ENCODE data around the gene SMYD3. TPM values are rescaled to one million over a fixed set of nuclear protein-coding genes. Genes with fewer than 3 reads are reported as not detected.

Gene SMYD3
- total RNA-seq, 5 donors from 2014 or later (not counting 1 experiment from before 2014, with no cell fraction given): 17.7 to 37.8 (median 21.9) TPM

DNA sequence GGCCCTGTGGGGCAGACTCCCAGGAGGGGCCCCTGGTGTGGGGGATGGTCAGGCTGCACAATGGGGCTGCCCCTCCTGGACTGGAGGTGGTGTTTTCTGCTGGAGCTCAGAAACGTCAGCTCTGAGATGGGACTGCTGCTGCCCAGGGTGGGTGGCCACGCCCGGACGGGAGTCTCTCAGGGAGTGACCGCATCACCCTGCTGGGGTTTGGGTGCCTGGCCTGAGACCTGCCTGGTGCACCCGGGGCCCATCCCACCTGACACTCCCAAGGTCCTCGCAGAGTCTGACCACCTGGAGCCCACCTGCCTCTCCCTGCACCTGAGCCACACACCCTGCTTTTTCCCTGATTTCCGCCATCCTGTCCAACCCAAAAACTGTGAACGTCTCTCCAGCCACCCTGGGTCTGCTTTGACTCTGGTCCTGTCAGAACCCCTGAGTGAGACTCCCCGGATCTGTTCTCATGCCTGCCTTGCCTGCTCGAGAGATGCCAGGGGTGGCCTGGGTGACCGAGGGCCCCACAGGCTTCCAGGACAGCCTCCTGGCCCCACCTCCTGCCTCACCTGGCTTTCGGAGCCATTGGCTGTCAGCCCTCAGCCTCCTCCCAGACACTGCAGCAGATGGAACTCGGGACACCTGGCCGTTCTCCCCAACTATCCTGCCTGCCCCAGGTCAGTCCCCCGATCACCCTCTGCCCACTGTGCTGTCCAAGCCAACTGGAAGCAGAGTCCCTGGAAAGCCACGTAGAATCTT is 11.6 kb upstream of the SMYD3 start:
- whole genome bisulfite sequencing (ENCODE audit: insufficient coverage): 83% methylated on average over 17 of the region's 17 CpGs
- no peaks in the 10 kb centered on the region for H3K9me3 ChIP-seq
- no peaks in the 10 kb centered on the region for H3K4me1 ChIP-seq (ENCODE audit: control insufficient read depth in 1 of 2, extremely low read depth in 1 of 2, insufficient read depth in 2 of 2, low read length in 2 of 2)
- ATAC-seq (replicated peaks in 1 of 4): no peak
- no peaks in the 10 kb centered on the region for H3K36me3 Mint-ChIP-seq
- no peak overlapping the region for H3K4me3 ChIP-seq (ENCODE audit: control insufficient read depth in 1 of 2, extremely low read depth in 1 of 2, low read length in 1 of 2)
- no peak overlapping the region for H3K27ac Mint-ChIP-seq
- H3K27me3 Mint-ChIP-seq: no peaks in the 10 kb centered on the region
- no peak overlapping the region for H3K27ac ChIP-seq (ENCODE audit: low read length)
- no peaks in the 10 kb centered on the region for H3K36me3 ChIP-seq (ENCODE audit: control insufficient read depth in 2 of 2, extremely low read depth in 1 of 2, insufficient read depth in 1 of 2, low read length in 1 of 2)
- H3K9me3 Mint-ChIP-seq: peaks cover 0 to 16% (median 11%) of the 10 kb centered on the region in 3 donors
- H3K4me3 Mint-ChIP-seq: no peak overlapping the region
- H3K4me1 Mint-ChIP-seq: peaks cover 0 to 5% (median 4%) of the 10 kb centered on the region in 3 donors
- peaks cover 0 to 13% of the 10 kb centered on the region in 2 experiments for H3K27me3 ChIP-seq (replicated peaks in 1 of 2; ENCODE audit: control insufficient read depth in 2 of 2, extremely low read depth in 1 of 2, insufficient read depth in 2 of 2, low read length in 1 of 2)
- DNase-seq: no peak
- ChIA-PET POLR2A (no interaction called here), CTCF (no interaction called here)

GRCh38 chr1:246517391-246517790 is 10.3 kb upstream of the SMYD3 start:
- DNase-seq: no peak
- peaks cover 0 to 13% of the 10 kb centered on the region in 2 experiments for H3K27me3 ChIP-seq (replicated peaks in 1 of 2; ENCODE audit: control insufficient read depth in 2 of 2, extremely low read depth in 1 of 2, insufficient read depth in 2 of 2, low read length in 1 of 2)
- H3K27ac ChIP-seq (ENCODE audit: low read length): no peak overlapping the region
- ATAC-seq (replicated peaks in 1 of 4): no peak
- Mint-ChIP-seq H3K36me3 (no peaks in the 10 kb centered on the region), H3K4me3 (no peak overlapping the region), H3K27ac (no peak overlapping the region), H3K27me3 (no peaks in the 10 kb centered on the region), H3K9me3 (peaks cover 0 to 16% (median 11%) of the 10 kb centered on the region in 3 donors), H3K4me1 (peaks cover 0 to 5% (median 4%) of the 10 kb centered on the region in 3 donors)
- H3K4me1 ChIP-seq (ENCODE audit: control insufficient read depth in 1 of 2, extremely low read depth in 1 of 2, insufficient read depth in 2 of 2, low read length in 2 of 2): no peaks in the 10 kb centered on the region
- WGBS (ENCODE audit: insufficient coverage): 84% methylated on average over 7 of the region's 7 CpGs
- POLR2A ChIA-PET: no interaction called here
- no peaks in the 10 kb centered on the region for H3K9me3 ChIP-seq
- H3K4me3 ChIP-seq (ENCODE audit: control insufficient read depth in 1 of 2, extremely low read depth in 1 of 2, low read length in 1 of 2): no peak overlapping the region
- CTCF ChIA-PET: no interaction called here
- H3K36me3 ChIP-seq (ENCODE audit: control insufficient read depth in 2 of 2, extremely low read depth in 1 of 2, insufficient read depth in 1 of 2, low read length in 1 of 2): no peaks in the 10 kb centered on the region

DNA sequence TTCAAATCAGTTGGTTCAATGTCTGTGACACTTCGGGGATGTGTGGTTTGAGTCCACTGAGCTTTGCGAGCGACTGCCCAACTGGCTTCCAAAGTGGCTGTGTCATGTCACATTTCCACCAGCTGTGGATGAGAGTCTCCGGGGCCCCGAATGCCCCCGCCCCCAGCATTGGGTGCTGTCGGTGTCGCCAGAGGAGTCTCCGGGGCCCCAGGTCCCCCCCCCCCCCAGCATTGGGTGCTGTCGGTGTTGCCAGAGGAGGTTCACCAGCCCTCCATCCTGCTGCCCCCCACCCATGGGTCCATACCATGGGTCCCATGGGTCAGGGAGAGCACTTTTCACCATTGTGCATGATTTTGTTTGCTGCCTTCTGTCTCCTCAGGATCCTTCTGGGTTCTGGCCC is 9.0 kb upstream of the SMYD3 start:
- peaks cover 0 to 5% (median 4%) of the 10 kb centered on the region in 3 donors for H3K4me1 Mint-ChIP-seq
- ChIA-PET POLR2A (no interaction called here), CTCF (no interaction called here)
- H3K4me3 Mint-ChIP-seq: no peak overlapping the region
- Histone ChIP-seq H3K27ac (ENCODE audit: low read length) (no peak overlapping the region), H3K36me3 (ENCODE audit: control insufficient read depth in 2 of 2, extremely low read depth in 1 of 2, insufficient read depth in 1 of 2, low read length in 1 of 2) (no peaks in the 10 kb centered on the region), H3K9me3 (no peaks in the 10 kb centered on the region), H3K4me3 (ENCODE audit: control insufficient read depth in 1 of 2, extremely low read depth in 1 of 2, low read length in 1 of 2) (no peak overlapping the region), H3K4me1 (ENCODE audit: control insufficient read depth in 1 of 2, extremely low read depth in 1 of 2, insufficient read depth in 2 of 2, low read length in 2 of 2) (no peaks in the 10 kb centered on the region), H3K27me3 (replicated peaks in 1 of 2; ENCODE audit: control insufficient read depth in 2 of 2, extremely low read depth in 1 of 2, insufficient read depth in 2 of 2, low read length in 1 of 2) (peaks cover 0 to 13% of the 10 kb centered on the region in 2 experiments)
- no peaks in the 10 kb centered on the region for H3K36me3 Mint-ChIP-seq
- DNase-seq (no peak), ATAC-seq (replicated peaks in 1 of 4) (no peak)
- no peak overlapping the region for H3K27ac Mint-ChIP-seq
- 95% methylated on average over 7 of the region's 10 CpGs for WGBS (ENCODE audit: insufficient coverage)
- peaks cover 0 to 16% (median 11%) of the 10 kb centered on the region in 3 donors for H3K9me3 Mint-ChIP-seq
- no peaks in the 10 kb centered on the region for H3K27me3 Mint-ChIP-seq

- H3K4me1 Mint-ChIP-seq: peaks cover 0 to 5% (median 4%) of the 10 kb centered on the region in 3 donors
- Histone ChIP-seq H3K9me3 (no peaks in the 10 kb centered on the region), H3K27ac (ENCODE audit: low read length) (no peak overlapping the region), H3K36me3 (ENCODE audit: control insufficient read depth in 2 of 2, extremely low read depth in 1 of 2, insufficient read depth in 1 of 2, low read length in 1 of 2) (no peaks in the 10 kb centered on the region), H3K4me3 (ENCODE audit: control insufficient read depth in 1 of 2, extremely low read depth in 1 of 2, low read length in 1 of 2) (no peak overlapping the region), H3K27me3 (replicated peaks in 1 of 2; ENCODE audit: control insufficient read depth in 2 of 2, extremely low read depth in 1 of 2, insufficient read depth in 2 of 2, low read length in 1 of 2) (peaks cover 0 to 13% of the 10 kb centered on the region in 2 experiments), H3K4me1 (ENCODE audit: control insufficient read depth in 1 of 2, extremely low read depth in 1 of 2, insufficient read depth in 2 of 2, low read length in 2 of 2) (no peaks in the 10 kb centered on the region)
- no peaks in the 10 kb centered on the region for H3K36me3 Mint-ChIP-seq
- no peak for DNase-seq
- ChIA-PET CTCF (no interaction called here), POLR2A (no interaction called here)
- H3K27me3 Mint-ChIP-seq: no peaks in the 10 kb centered on the region
- no peak overlapping the region for H3K27ac Mint-ChIP-seq
- WGBS (ENCODE audit: insufficient coverage): no CpG with 5 or more reads among the region's 3 CpGs
- no peak overlapping the region for H3K4me3 Mint-ChIP-seq
- H3K9me3 Mint-ChIP-seq: peaks cover 0 to 16% (median 11%) of the 10 kb centered on the region in 3 donors
- ATAC-seq (replicated peaks in 1 of 4): no peak
Observed at GRCh38 chr1:246515390-246516005, 8.4 kb upstream of the SMYD3 start.

- ATAC-seq (replicated peaks in 1 of 4): no peak
- POLR2A ChIA-PET: no interaction called here
- Mint-ChIP-seq H3K4me1 (peaks cover 0 to 5% (median 4%) of the 10 kb centered on the region in 3 donors), H3K36me3 (no peaks in the 10 kb centered on the region), H3K27me3 (no peaks in the 10 kb centered on the region), H3K9me3 (peaks cover 0 to 16% (median 11%) of the 10 kb centered on the region in 3 donors), H3K4me3 (no peak overlapping the region), H3K27ac (no peak overlapping the region)
- Histone ChIP-seq H3K4me3 (ENCODE audit: control insufficient read depth in 1 of 2, extremely low read depth in 1 of 2, low read length in 1 of 2) (no peak overlapping the region), H3K9me3 (no peaks in the 10 kb centered on the region), H3K27me3 (replicated peaks in 1 of 2; ENCODE audit: control insufficient read depth in 2 of 2, extremely low read depth in 1 of 2, insufficient read depth in 2 of 2, low read length in 1 of 2) (peaks cover 0 to 8% of the 10 kb centered on the region in 2 experiments), H3K36me3 (ENCODE audit: control insufficient read depth in 2 of 2, extremely low read depth in 1 of 2, insufficient read depth in 1 of 2, low read length in 1 of 2) (no peaks in the 10 kb centered on the region), H3K27ac (ENCODE audit: low read length) (no peak overlapping the region), H3K4me1 (ENCODE audit: control insufficient read depth in 1 of 2, extremely low read depth in 1 of 2, insufficient read depth in 2 of 2, low read length in 2 of 2) (no peaks in the 10 kb centered on the region)
- DNase-seq: no peak
- 96% methylated on average over 7 of the region's 7 CpGs for WGBS (ENCODE audit: insufficient coverage)
- CTCF ChIA-PET: no interaction called here
Observed at GRCh38 chr1:246513619-246514343, 6.7 kb upstream of the SMYD3 start.

GRCh38 chr1:246513041-246513440 is 6.0 kb upstream of the SMYD3 start:
- ChIA-PET CTCF (no interaction called here), POLR2A (no interaction called here)
- Histone ChIP-seq H3K9me3 (no peaks in the 10 kb centered on the region), H3K4me3 (ENCODE audit: control insufficient read depth in 1 of 2, extremely low read depth in 1 of 2, low read length in 1 of 2) (no peak overlapping the region), H3K4me1 (ENCODE audit: control insufficient read depth in 1 of 2, extremely low read depth in 1 of 2, insufficient read depth in 2 of 2, low read length in 2 of 2) (peaks cover 0 to under 1% of the 10 kb centered on the region in 2 experiments), H3K36me3 (ENCODE audit: control insufficient read depth in 2 of 2, extremely low read depth in 1 of 2, insufficient read depth in 1 of 2, low read length in 1 of 2) (no peaks in the 10 kb centered on the region), H3K27me3 (replicated peaks in 1 of 2; ENCODE audit: control insufficient read depth in 2 of 2, extremely low read depth in 1 of 2, insufficient read depth in 2 of 2, low read length in 1 of 2) (peaks cover 0 to 3% of the 10 kb centered on the region in 2 experiments), H3K27ac (ENCODE audit: low read length) (no peak overlapping the region)
- Mint-ChIP-seq H3K9me3 (peaks cover 0 to 16% (median 11%) of the 10 kb centered on the region in 3 donors), H3K4me1 (peaks cover 2 to 5% (median 4%) of the 10 kb centered on the region in 3 donors), H3K36me3 (no peaks in the 10 kb centered on the region), H3K27me3 (no peaks in the 10 kb centered on the region), H3K27ac (no peak overlapping the region), H3K4me3 (no peak overlapping the region)
- WGBS (ENCODE audit: insufficient coverage): 100% methylated on average over 1 of the region's 5 CpGs
- DNase-seq (no peak), ATAC-seq (replicated peaks in 1 of 4) (no peak)
